ENCODE data around the gene ZNF777.

DNA sequence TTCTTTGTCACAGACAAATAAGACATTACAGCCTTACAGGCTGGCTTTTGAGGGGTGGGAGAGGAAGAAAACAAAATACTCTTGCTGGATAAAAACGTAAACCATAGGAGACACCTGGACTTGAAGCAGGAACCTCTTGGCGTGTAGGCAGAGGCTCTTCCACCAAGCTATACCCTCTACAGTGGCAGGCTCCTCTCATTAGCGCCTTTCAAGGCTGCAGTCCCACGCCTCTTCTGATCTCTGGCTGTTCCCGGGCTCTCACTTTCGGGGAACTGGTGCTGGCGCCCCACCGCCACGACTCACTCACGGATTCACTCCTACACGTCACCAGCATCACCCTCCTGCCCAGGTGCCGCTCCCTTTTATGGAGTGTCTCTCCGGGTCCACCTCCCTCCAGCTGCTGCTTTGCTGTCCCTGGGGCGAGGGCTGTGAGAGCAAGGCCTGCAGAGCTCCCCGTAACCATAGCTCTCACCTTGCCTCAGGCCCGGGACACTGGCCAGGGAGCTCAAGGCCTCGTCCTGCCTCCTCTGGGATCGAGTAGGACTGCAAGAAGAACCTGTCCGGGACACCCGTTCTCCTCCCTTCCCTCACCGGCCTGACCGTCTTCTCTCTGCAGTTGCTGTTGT, 62.6 kb downstream of the ZNF777 start:
- TF ChIP-seq, protein P1, sequence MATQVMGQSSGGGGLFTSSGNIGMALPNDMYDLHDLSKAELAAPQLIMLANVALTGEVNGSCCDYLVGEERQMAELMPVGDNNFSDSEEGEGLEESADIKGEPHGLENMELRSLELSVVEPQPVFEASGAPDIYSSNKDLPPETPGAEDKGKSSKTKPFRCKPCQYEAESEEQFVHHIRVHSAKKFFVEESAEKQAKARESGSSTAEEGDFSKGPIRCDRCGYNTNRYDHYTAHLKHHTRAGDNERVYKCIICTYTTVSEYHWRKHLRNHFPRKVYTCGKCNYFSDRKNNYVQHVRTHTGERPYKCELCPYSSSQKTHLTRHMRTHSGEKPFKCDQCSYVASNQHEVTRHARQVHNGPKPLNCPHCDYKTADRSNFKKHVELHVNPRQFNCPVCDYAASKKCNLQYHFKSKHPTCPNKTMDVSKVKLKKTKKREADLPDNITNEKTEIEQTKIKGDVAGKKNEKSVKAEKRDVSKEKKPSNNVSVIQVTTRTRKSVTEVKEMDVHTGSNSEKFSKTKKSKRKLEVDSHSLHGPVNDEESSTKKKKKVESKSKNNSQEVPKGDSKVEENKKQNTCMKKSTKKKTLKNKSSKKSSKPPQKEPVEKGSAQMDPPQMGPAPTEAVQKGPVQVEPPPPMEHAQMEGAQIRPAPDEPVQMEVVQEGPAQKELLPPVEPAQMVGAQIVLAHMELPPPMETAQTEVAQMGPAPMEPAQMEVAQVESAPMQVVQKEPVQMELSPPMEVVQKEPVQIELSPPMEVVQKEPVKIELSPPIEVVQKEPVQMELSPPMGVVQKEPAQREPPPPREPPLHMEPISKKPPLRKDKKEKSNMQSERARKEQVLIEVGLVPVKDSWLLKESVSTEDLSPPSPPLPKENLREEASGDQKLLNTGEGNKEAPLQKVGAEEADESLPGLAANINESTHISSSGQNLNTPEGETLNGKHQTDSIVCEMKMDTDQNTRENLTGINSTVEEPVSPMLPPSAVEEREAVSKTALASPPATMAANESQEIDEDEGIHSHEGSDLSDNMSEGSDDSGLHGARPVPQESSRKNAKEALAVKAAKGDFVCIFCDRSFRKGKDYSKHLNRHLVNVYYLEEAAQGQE (IDR thresholded peaks at IDR 0.05; ENCODE audit: unreplicated experiment), result no peak
- TF ChIP-seq EZH2 (IDR thresholded peaks at IDR 0.05; ENCODE audit: low read depth, unreplicated experiment) (no peak), CTCF (conservative IDR thresholded peaks at IDR 0.05; ENCODE audit: low read depth in 2 of 2) (no peak), EZH2phosphoT487 (IDR thresholded peaks at IDR 0.05; ENCODE audit: unreplicated experiment) (no peak), POLR2AphosphoS5 (IDR thresholded peaks at IDR 0.05; ENCODE audit: low read depth) (no peak), JUNB (IDR thresholded peaks at IDR 0.05; ENCODE audit: unreplicated experiment) (no peak)

Data from GM23338 (cell line).